Measurements from ENCODE around the gene KIF26A. TPM values are rescaled to one million over a fixed set of nuclear protein-coding genes. Genes with fewer than 3 reads are reported as not detected.

The KIF26A gene
- total RNA-seq, 2 donors from 2014 or later, result 5.6 to 14.1 TPM

DNA sequence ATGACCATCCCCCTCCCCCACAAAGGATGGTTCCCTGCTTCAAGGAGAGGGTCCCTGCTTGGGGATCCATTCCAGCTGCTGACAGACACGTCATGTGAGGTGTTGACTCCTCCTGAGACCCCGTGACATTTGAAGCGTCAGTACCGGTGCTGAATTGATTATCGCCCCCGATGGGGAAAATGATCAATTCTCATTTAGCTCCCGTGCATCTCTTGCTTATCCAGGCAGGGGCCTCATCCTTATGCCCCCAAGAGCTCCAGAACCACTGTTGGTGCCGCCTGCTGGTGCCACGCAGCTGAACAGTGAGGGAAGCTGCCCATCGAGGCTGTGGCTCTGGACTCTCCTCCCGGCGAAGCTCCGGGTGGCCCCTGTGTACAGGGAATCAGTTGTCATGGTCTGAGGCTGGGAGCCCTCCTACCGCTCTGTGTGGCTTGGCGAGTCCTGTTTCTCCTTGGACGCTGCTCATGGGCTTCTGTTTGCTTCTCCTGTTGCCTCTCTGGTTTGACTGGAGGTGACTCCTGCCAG lies 4.6 kb downstream of the KIF26A start:
- no peaks in the 10 kb centered on the region for H3K36me3 ChIP-seq
- TF ChIP-seq, protein P1, sequence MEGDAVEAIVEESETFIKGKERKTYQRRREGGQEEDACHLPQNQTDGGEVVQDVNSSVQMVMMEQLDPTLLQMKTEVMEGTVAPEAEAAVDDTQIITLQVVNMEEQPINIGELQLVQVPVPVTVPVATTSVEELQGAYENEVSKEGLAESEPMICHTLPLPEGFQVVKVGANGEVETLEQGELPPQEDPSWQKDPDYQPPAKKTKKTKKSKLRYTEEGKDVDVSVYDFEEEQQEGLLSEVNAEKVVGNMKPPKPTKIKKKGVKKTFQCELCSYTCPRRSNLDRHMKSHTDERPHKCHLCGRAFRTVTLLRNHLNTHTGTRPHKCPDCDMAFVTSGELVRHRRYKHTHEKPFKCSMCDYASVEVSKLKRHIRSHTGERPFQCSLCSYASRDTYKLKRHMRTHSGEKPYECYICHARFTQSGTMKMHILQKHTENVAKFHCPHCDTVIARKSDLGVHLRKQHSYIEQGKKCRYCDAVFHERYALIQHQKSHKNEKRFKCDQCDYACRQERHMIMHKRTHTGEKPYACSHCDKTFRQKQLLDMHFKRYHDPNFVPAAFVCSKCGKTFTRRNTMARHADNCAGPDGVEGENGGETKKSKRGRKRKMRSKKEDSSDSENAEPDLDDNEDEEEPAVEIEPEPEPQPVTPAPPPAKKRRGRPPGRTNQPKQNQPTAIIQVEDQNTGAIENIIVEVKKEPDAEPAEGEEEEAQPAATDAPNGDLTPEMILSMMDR (IDR thresholded peaks at IDR 0.05), result no peak
- peaks cover 0 to 5% of the 10 kb centered on the region in 2 donors for H3K27me3 ChIP-seq
- H3K9me3 ChIP-seq, result no peaks in the 10 kb centered on the region
- peaks cover 0 to 37% of the 10 kb centered on the region in 2 donors for H3K4me1 ChIP-seq
- H3K27ac ChIP-seq, result no peak overlapping the region
- H3K4me3 ChIP-seq, result no peak overlapping the region
- DNase-seq (ENCODE audit: low spot score), result no peak

DNA sequence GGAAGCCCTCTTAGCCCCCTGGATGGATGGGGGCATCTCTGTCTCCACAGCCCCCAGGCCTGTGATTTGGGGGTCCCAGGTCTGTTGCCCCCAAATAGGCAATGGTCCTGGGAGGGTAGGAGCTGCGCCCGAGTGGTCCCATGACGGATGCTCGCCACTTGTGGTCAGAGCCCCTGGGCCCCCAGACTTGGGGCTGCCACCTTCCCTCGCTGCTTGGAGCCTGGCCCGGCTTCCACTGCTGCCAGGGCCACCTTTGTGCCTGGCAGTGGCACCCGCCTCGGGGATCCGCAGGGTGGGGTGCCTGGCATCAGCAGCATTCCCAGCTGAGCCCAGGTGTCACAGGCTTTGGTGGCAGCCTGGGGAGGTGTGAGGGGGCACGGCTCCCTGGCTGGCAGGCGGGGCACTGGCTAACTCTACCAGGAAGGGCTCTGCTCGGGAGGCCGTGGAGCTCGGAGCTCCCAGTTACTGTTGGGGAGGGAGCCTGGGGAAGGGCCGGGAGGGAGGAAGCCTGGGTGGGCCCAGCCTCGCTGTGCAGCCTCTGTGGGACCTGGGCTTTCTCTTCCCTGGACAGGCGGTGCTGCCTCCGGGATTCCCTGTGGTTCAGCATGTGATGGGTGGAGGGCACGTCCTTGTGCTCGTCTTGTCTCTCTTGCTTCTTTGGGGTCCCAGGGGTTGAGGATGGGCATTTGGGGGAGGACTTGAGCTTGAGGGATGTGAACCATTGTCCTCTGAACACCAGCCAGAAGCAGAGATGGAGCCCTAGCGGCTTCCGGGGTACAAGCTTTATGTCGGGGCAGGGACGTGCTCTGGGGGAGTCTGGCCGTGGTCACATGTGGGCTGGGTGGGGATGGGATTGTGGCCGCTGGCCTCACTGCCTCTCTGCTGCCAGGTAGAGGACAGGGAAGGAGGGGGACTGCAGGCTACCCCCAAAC lies 5.4 kb downstream of the KIF26A start:
- Histone ChIP-seq H3K4me1 (peaks cover 0 to 39% of the 10 kb centered on the region in 2 donors), H3K27ac (no peak overlapping the region), H3K9me3 (no peaks in the 10 kb centered on the region), H3K36me3 (no peaks in the 10 kb centered on the region), H3K4me3 (no peak overlapping the region), H3K27me3 (peaks cover 0 to 4% of the 10 kb centered on the region in 2 donors)
- TF ChIP-seq, protein P1 (IDR thresholded peaks at IDR 0.05), result no peak
- DNase-seq (ENCODE audit: low spot score), result no peak

DNA sequence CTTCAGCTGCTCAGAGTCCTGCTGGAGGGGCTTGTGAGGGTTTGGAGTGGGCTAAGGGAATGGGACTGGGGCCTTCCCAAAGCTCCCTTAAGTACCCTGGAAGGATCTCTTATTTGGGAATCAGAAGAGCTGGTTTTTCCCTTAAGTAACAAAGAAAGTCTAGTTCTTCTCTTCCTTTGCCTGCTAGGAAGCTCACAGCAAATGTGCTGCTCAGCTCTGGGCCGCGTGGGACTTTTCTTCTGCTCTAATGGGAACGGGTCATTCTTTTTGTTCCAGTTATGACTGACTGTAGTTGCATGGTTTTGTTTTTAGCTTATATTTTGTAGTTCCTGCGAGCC lies 6.0 kb downstream of the KIF26A start:
- no peaks in the 10 kb centered on the region for H3K9me3 ChIP-seq
- H3K4me3 ChIP-seq, result no peak overlapping the region
- DNase-seq (ENCODE audit: low spot score), result no peak
- no peaks in the 10 kb centered on the region for H3K36me3 ChIP-seq
- TF ChIP-seq, protein P1 (IDR thresholded peaks at IDR 0.05), result no peak
- no peaks in the 10 kb centered on the region for H3K27me3 ChIP-seq
- H3K4me1 ChIP-seq, result peaks cover 0 to 39% of the 10 kb centered on the region in 2 donors
- no peak overlapping the region for H3K27ac ChIP-seq

DNA sequence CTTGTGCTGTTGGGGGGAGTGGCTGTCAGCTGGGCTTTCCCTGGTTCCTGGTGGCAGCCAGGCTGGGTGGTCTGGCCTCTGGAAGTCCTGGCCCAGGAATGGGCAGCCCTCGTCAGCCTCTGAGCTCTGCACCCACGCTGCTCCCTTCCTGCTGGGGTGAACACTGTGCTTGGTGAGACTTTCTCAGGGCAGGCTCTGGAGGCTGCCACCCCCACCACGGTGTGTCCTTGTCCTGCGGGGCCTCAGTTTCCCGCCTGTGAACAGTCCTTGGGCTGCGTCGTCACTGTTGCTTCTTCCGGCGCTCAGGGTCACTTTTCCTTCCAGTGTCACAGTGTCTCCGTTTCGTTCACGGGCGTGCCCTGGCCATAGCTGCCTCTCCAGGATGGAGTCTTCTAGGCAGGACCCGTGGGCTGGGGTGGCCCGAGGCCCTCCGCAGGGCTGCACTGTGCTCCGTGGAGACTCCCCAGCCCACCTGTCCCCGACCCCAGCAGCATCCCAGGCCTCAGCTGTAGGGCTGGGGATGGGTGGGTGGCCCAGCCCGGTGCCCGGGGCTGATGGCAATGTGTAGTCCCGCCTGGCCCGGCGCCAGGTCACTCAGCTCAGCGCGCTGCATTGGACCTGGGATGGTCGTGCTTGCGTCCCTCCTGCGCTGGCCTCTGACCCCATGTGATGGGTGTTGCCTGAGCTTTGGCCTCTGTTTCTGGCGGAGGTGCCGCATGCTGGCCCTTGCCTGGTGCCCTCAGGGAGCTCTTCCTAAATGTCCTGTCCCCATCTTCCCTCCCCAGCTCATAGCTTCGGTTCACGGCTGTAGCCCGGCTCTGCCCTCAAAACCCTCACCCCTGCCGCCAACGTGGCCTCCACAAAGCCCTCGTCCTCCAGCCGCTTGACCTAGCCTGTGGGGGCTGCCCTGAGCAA lies 6.8 kb downstream of the KIF26A start:
- no peak for DNase-seq (ENCODE audit: low spot score)
- TF ChIP-seq, protein P1 (IDR thresholded peaks at IDR 0.05), result no peak
- Histone ChIP-seq H3K4me1 (peaks cover 0 to 39% of the 10 kb centered on the region in 2 donors), H3K27me3 (no peaks in the 10 kb centered on the region), H3K36me3 (no peaks in the 10 kb centered on the region), H3K4me3 (no peak overlapping the region), H3K9me3 (no peaks in the 10 kb centered on the region), H3K27ac (no peak overlapping the region)

DNA sequence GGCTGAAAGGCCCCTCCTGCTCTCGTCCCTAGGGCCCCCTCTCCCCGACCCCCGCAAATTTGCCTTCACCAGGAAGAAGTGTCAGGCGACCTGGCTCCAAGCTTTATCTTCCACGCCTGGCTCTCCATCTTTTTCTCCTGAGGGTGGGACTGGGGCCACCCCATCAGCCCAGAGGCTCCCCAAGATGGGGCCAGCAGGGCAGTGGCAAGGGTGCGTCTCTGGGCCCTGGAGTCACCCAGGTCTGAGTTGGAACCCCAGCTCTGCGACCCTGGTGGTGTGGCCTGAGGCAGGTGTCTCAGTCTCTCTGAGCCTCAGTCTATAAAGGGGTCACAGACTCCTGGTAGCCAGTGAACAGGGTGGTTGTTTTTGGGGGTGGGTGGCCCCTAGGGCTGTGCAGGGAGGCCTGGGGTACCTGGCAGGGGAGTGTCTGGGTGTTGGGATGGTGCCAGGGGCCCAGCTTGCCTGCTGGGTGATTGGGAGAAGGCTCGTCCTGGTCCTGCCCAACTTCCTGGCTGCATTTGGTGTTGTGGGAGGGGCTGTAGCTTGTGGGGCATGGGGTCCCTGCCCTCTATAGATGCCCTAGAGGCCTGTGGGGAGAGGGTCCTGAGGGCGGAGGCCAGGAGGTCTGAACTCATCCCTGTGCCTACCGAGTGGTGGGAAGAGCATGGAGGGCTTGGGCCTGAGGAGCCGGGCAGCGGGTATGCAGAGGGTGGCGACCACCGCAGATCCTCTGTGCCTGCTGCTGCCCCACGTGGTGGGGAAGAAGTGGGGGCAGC lies 7.6 kb downstream of the KIF26A start:
- H3K4me1 ChIP-seq, result peaks cover 0 to 39% of the 10 kb centered on the region in 2 donors

More for the DNA sequence above, 7.6 kb downstream of the KIF26A start:
- DNase-seq (ENCODE audit: low spot score), result no peak
- Histone ChIP-seq H3K27ac (no peak overlapping the region), H3K36me3 (no peaks in the 10 kb centered on the region), H3K9me3 (no peaks in the 10 kb centered on the region), H3K4me3 (no peak overlapping the region), H3K27me3 (no peaks in the 10 kb centered on the region)
- TF ChIP-seq, protein P1 (IDR thresholded peaks at IDR 0.05), result no peak

Data from right atrium auricular region (tissue), 2 donors.